HL-60/S4 treated with retinoic acid at 250 ng/mL for 4 days and 3 days (cell line): Measurements from ENCODE around the gene ADAMTSL5.
"Not testable (repeated sequence)": the region's sequence is repeated elsewhere in the genome, so short reads cannot be mapped to it uniquely, and the experiment has no call there.

Source experiments
- in situ Hi-C: fragments of 300-500 bp; cut with MboI; formaldehyde crosslinking; loops from 2 replicates; pipeline ENCODE4 v1.7.0; 2022; ENCODE audit warnings: low sequenced_read_pairs

Gene ADAMTSL5

GRCh38 chr19:1514295-1514661 is 1.5 kb upstream of the ADAMTSL5 start:
- in situ Hi-C loops = no loop called here

GRCh38 chr19:1513499-1514294 is 878 bp upstream of the ADAMTSL5 start:
- in situ Hi-C loops = no loop called here

GRCh38 chr19:1511318-1512317 is 1.2 kb downstream of the ADAMTSL5 start:
- in situ Hi-C loops = no loop called here

GRCh38 chr19:1510807-1511206 is 2.0 kb downstream of the ADAMTSL5 start:
- in situ Hi-C loops = no loop called here

GRCh38 chr19:1510442-1510806 is 2.4 kb downstream of the ADAMTSL5 start:
- in situ Hi-C loops = no loop called here

GRCh38 chr19:1509602-1510441 is 3.0 kb downstream of the ADAMTSL5 start:
- in situ Hi-C loops = no loop called here

- in situ Hi-C loops = no loop called here
Observed at GRCh38 chr19:1508507-1508856, 4.3 kb downstream of the ADAMTSL5 start.

- in situ Hi-C loops = no loop called here
Observed at GRCh38 chr19:1507763-1508506, 4.9 kb downstream of the ADAMTSL5 start.

GRCh38 chr19:1507192-1507660 is 5.6 kb downstream of the ADAMTSL5 start:
- in situ Hi-C loops = no loop called here

- in situ Hi-C loops = no loop called here
Observed at GRCh38 chr19:1505991-1506881, 6.6 kb downstream of the ADAMTSL5 start.

- in situ Hi-C loops = no loop called here
Observed at GRCh38 chr19:1505012-1505411, 7.8 kb downstream of the ADAMTSL5 start.

GRCh38 chr19:1503925-1504773 is 8.7 kb downstream of the ADAMTSL5 start:
- in situ Hi-C loops = no loop called here

GRCh38 chr19:1503089-1503924 is 9.5 kb downstream of the ADAMTSL5 start:
- in situ Hi-C loops = no loop called here

- in situ Hi-C loops = no loop called here
Observed at GRCh38 chr19:1502433-1503088, 10.3 kb downstream of the ADAMTSL5 start.

- in situ Hi-C loops = no loop called here
Observed at GRCh38 chr19:1501200-1501595, 11.6 kb downstream of the ADAMTSL5 start.

GRCh38 chr19:1499231-1499630 is 13.6 kb downstream of the ADAMTSL5 start:
- in situ Hi-C loops = not testable (repeated sequence)
